ENCODE data around the gene HOXA7.

HOXA7 gene

GRCh38 chr7:27160145-27160545, 3.7 kb upstream of the HOXA7 start:
- DNase-seq = no peak
- no peaks in the 10 kb centered on the region for H3K9me3 ChIP-seq (replicated peaks; ENCODE audit: insufficient read depth, low read length)
- peak overlapping the region; percentile 6; the same call in 1 of the 2 replicates for H3K9ac ChIP-seq (ENCODE audit: low read length)
- H3K4me2 ChIP-seq (ENCODE audit: low read depth, low read length) = peak overlapping the region; percentile 96
- H3K36me3 ChIP-seq (replicated peaks; ENCODE audit: insufficient read depth, low read length) = no peaks in the 10 kb centered on the region
- no peaks in the 10 kb centered on the region for H3F3A ChIP-seq (ENCODE audit: insufficient read depth, low read length)
- H3K79me2 ChIP-seq (ENCODE audit: low read length) = no peaks in the 10 kb centered on the region
- no peaks in the 10 kb centered on the region for H3K9me2 ChIP-seq (replicated peaks; ENCODE audit: insufficient read depth, low read length)
- TF ChIP-seq EZH2phosphoT487 (IDR thresholded peaks at IDR 0.05; ENCODE audit: low read length) = 0 out of 2 replicates have a peak, but pooled peaks have one; percentile 58
- no peak for TF ChIP-seq EZH2 (optimal IDR thresholded peaks at IDR 0.05; ENCODE audit: low read depth, low read length)
- TF ChIP-seq CTCF (IDR thresholded peaks at IDR 0.05; ENCODE audit: low read length) = no peak
- H3K27ac ChIP-seq (ENCODE audit: low read length) = no peak overlapping the region
- peak overlapping the region; percentile 64 for H3K4me3 ChIP-seq (ENCODE audit: low read length)
- H3K27me3 ChIP-seq (replicated peaks; ENCODE audit: insufficient read depth, low read length) = peaks cover 91% of the 10 kb centered on the region
- no peaks in the 10 kb centered on the region for H4K20me1 ChIP-seq (ENCODE audit: insufficient read depth, low read length)
- H2AFZ ChIP-seq (ENCODE audit: low read length) = peak overlapping the region; percentile 91
- 0 out of 2 replicates have a peak, but pooled peaks cover 4% of the 10 kb centered on the region for H3K4me1 ChIP-seq (ENCODE audit: low read length)

GRCh38 chr7:27159266-27160144, 3.0 kb upstream of the HOXA7 start:
- Histone ChIP-seq H3K4me3 (ENCODE audit: low read length) (peak overlapping the region; percentile 64; the same call in 1 of the 2 replicates), H3K9me3 (replicated peaks; ENCODE audit: insufficient read depth, low read length) (no peaks in the 10 kb centered on the region), H3K9ac (ENCODE audit: low read length) (no peak overlapping the region), H3K27me3 (replicated peaks; ENCODE audit: insufficient read depth, low read length) (peaks cover 91% of the 10 kb centered on the region), H3K4me2 (ENCODE audit: low read depth, low read length) (peak overlapping the region; percentile 96; the same call in 1 of the 2 replicates), H3F3A (ENCODE audit: insufficient read depth, low read length) (no peaks in the 10 kb centered on the region), H3K27ac (ENCODE audit: low read length) (no peak overlapping the region), H3K79me2 (ENCODE audit: low read length) (no peaks in the 10 kb centered on the region), H3K4me1 (ENCODE audit: low read length) (peaks cover 4% of the 10 kb centered on the region; the same call in 1 of the 2 replicates), H4K20me1 (ENCODE audit: insufficient read depth, low read length) (no peaks in the 10 kb centered on the region), H3K9me2 (replicated peaks; ENCODE audit: insufficient read depth, low read length) (no peaks in the 10 kb centered on the region), H2AFZ (ENCODE audit: low read length) (no peak overlapping the region), H3K36me3 (replicated peaks; ENCODE audit: insufficient read depth, low read length) (no peaks in the 10 kb centered on the region)
- no peak for DNase-seq
- no peak for TF ChIP-seq CTCF (IDR thresholded peaks at IDR 0.05; ENCODE audit: low read length)
- no peak for TF ChIP-seq EZH2phosphoT487 (IDR thresholded peaks at IDR 0.05; ENCODE audit: low read length)
- no peak for TF ChIP-seq EZH2 (optimal IDR thresholded peaks at IDR 0.05; ENCODE audit: low read depth, low read length)

GRCh38 chr7:27158436-27159265, 2.2 kb upstream of the HOXA7 start:
- Histone ChIP-seq H3K79me2 (ENCODE audit: low read length) (no peaks in the 10 kb centered on the region), H3K27me3 (replicated peaks; ENCODE audit: insufficient read depth, low read length) (peaks cover 91% of the 10 kb centered on the region), H3K4me1 (ENCODE audit: low read length) (peaks cover 4% of the 10 kb centered on the region; the same call in 1 of the 2 replicates), H2AFZ (ENCODE audit: low read length) (no peak overlapping the region), H3K27ac (ENCODE audit: low read length) (no peak overlapping the region), H3K9ac (ENCODE audit: low read length) (no peak overlapping the region), H3K36me3 (replicated peaks; ENCODE audit: insufficient read depth, low read length) (no peaks in the 10 kb centered on the region), H3K4me2 (ENCODE audit: low read depth, low read length) (no peak overlapping the region), H4K20me1 (ENCODE audit: insufficient read depth, low read length) (no peaks in the 10 kb centered on the region), H3K4me3 (ENCODE audit: low read length) (no peak overlapping the region), H3K9me2 (replicated peaks; ENCODE audit: insufficient read depth, low read length) (no peaks in the 10 kb centered on the region), H3K9me3 (replicated peaks; ENCODE audit: insufficient read depth, low read length) (no peaks in the 10 kb centered on the region), H3F3A (ENCODE audit: insufficient read depth, low read length) (no peaks in the 10 kb centered on the region)
- DNase-seq = no peak
- TF ChIP-seq CTCF (IDR thresholded peaks at IDR 0.05; ENCODE audit: low read length) (no peak), EZH2 (optimal IDR thresholded peaks at IDR 0.05; ENCODE audit: low read depth, low read length) (no peak), EZH2phosphoT487 (IDR thresholded peaks at IDR 0.05; ENCODE audit: low read length) (no peak)
